Measurements from ENCODE around the gene ISY1. TPM values are rescaled to one million over a fixed set of nuclear protein-coding genes. Genes with fewer than 3 reads are reported as not detected.
A peak's percentile ranks its signal among the peaks of the same experiment; 100 is the strongest.

Gene ISY1
- total RNA-seq, 4 donors from 2014 or later: 6.0 to 26.3 (median 19.6) TPM

DNA sequence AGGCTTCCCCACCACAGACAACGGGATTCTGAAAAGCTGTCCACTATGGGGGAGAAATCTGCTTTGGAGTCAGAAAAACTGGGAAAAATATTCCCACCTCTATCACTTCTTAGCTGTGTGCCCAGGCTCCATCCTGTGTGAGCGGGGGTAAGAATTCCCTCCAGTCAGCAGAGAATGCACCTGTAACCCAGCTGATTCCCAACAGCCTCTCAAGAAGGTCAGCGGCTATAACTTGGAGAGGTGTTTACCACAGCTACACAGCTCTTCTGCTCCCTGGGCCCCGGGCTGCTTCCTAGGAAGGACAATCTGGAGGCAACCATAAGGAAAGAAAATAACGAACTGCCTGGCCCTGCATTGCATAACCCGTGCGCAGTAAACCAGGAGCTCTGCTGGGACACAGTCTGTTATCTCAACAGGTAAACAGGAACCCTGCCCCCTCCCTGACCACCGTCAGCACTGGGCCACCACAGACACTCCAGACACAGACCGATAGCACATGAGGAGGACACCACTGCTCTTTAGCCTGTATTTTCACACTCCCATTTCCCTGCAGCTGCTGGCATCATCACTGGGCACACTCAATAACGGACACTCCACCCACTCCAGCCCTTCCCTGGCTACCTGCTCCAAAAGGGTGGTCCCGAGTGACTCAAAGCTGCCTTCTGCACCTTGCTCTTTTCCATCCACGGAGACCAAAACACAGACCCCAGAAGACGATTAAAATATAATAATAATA, 41.3 kb downstream of the ISY1 start:
- H3K4me1 ChIP-seq: peaks cover 16 to 65% (median 21%) of the 10 kb centered on the region in 3 donors
- H3K9me3 ChIP-seq: no peaks in the 10 kb centered on the region
- H3K4me3 ChIP-seq: peak overlapping the region; percentile 57 to 91 (median 71)
- H3K27me3 ChIP-seq: no peaks in the 10 kb centered on the region
- DNase-seq: no peak
- 27 to 39% methylated on average over 5 to 13 of the region's 13 CpGs for WGBS, 2 donors
- no peak for TF ChIP-seq POLR2A (IDR thresholded peaks at IDR 0.05)
- no peak for TF ChIP-seq CTCF (IDR thresholded peaks at IDR 0.05)
- H3K27ac ChIP-seq: peak overlapping the region; percentile 88 to 97 (median 94)
- intact Hi-C loops (cut with DNase I): no loop called here
- peaks cover 0 to 14% (median 0%) of the 10 kb centered on the region in 3 donors for H3K36me3 ChIP-seq

DNA sequence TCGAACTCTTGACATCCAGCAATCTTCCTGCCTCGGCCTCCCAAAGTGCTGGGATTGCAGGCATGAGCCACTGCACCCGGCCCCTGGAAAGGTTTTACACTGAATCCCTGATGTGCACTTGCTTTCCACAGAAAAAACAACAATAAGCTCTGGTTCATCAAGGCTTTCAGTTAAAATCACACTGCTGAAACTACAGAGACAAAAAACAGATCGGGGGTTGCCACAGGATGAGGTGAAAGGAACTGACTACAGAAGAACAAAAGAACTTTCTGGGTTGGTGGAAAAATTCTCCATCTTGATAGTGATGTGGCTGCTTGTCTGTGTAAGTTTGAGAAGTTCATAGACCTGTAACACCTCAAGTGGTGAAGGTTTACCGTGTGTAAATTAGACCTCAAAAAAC, 42.1 kb downstream of the ISY1 start:
- H3K4me1 ChIP-seq: peaks cover 16 to 65% (median 21%) of the 10 kb centered on the region in 3 donors
- H3K27ac ChIP-seq: peak overlapping the region in 3 of 4 donors; percentile 88 to 97 (median 94)
- H3K27me3 ChIP-seq: no peaks in the 10 kb centered on the region
- intact Hi-C loops (cut with DNase I): no loop called here
- DNase-seq: no peak
- H3K9me3 ChIP-seq: no peaks in the 10 kb centered on the region
- WGBS, 2 donors: 66 to 77% methylated on average over 4 to 5 of the region's 5 CpGs
- TF ChIP-seq CTCF (IDR thresholded peaks at IDR 0.05) (no peak), POLR2A (IDR thresholded peaks at IDR 0.05) (no peak)
- H3K36me3 ChIP-seq: peaks cover 0 to 21% (median 0%) of the 10 kb centered on the region in 3 donors
- H3K4me3 ChIP-seq: peak overlapping the region in 2 of 4 donors; percentile 57 to 91

DNA sequence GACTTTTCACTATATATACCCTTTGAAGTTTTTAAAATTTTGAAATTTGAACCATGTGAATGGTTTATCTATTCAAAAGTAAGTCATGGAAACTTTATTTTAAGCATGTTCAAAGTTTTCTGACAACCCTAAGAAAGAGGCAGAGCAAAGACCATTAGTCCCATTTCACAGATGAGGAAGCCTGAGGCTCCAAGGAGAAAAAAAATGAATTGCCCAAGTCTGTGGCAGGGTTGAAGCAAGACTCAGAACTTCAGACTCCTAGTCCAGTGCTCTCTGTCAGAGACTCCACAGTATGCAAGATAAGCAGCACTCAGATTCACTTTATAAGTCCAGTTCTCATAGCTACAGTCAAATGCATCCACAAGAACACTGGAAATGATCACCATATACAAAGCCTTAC, 43.7 kb downstream of the ISY1 start:
- intact Hi-C loops (cut with DNase I): no loop called here
- no peak for DNase-seq
- Histone ChIP-seq H3K27me3 (no peaks in the 10 kb centered on the region), H3K36me3 (peaks cover 0 to 31% (median 0%) of the 10 kb centered on the region in 3 donors), H3K4me1 (peaks cover 16 to 49% (median 18%) of the 10 kb centered on the region in 3 donors), H3K9me3 (no peaks in the 10 kb centered on the region), H3K27ac (peak overlapping the region in 1 of 4 donors; percentile 32), H3K4me3 (no peak overlapping the region)
- no peak for TF ChIP-seq CTCF (IDR thresholded peaks at IDR 0.05)
- TF ChIP-seq POLR2A (IDR thresholded peaks at IDR 0.05): no peak

GRCh38 chr3:129116482-129116946, 44.3 kb downstream of the ISY1 start:
- Histone ChIP-seq H3K9me3 (no peaks in the 10 kb centered on the region), H3K27ac (peak overlapping the region in 2 of 4 donors; percentile 19 to 32), H3K27me3 (no peaks in the 10 kb centered on the region), H3K4me3 (no peak overlapping the region), H3K4me1 (peaks cover 16 to 47% (median 17%) of the 10 kb centered on the region in 3 donors), H3K36me3 (peaks cover 0 to 35% (median 0%) of the 10 kb centered on the region in 3 donors)
- 49 to 52% methylated on average over 5 of the region's 5 CpGs for WGBS, 2 donors
- TF ChIP-seq POLR2A (IDR thresholded peaks at IDR 0.05) (no peak), CTCF (IDR thresholded peaks at IDR 0.05) (no peak)
- intact Hi-C loops (cut with DNase I): no loop called here
- no peak for DNase-seq

DNA sequence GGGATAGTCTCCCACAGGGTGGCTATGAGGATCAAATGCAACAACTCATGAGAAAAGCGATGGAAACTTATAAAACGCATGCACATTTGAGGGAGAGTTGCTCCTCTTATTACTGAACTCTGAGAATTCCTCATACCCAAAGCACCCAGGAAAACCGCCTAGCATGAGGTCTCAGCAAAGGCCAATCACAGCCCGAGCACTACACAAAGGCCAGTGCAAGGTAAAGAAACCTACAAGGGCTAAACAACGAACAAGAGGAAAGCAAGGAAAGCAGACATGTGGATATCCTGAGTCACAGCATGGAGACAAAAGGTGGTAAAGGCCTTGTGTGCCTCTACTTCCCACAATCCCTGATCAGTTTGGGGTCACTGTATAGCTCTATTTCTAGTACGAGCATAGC, 46.4 kb downstream of the ISY1 start:
- TF ChIP-seq POLR2A (IDR thresholded peaks at IDR 0.05): no peak
- TF ChIP-seq CTCF (IDR thresholded peaks at IDR 0.05): no peak
- DNase-seq: no peak
- Histone ChIP-seq H3K9me3 (no peaks in the 10 kb centered on the region), H3K4me3 (no peak overlapping the region), H3K4me1 (peaks cover 8 to 33% (median 10%) of the 10 kb centered on the region in 3 donors), H3K27me3 (no peaks in the 10 kb centered on the region), H3K27ac (no peak overlapping the region), H3K36me3 (peaks cover 0 to 45% (median 0%) of the 10 kb centered on the region in 3 donors)
- intact Hi-C loops (cut with DNase I): no loop called here
- 89 to 96% methylated on average over 6 of the region's 6 CpGs for WGBS, 2 donors

Data from esophagus squamous epithelium (tissue), 5 donors.